Mesenchymal stem cell (in vitro differentiated cells and primary cell): ENCODE measurements around the gene CBL.

Source experiments
- DNase-seq: peaks from one replicate; pipeline ENCODE4 v3.0.0-alpha.2; 2013
- H2AFZ ChIP-seq: one replicate; pipeline ENCODE4 v1.6.1; 2013; ENCODE audit warnings: low read depth, mild to moderate bottlenecking, control low read depth, inconsistent platforms, low read length, moderate library complexity
- H2AK5ac ChIP-seq: 2 replicates; pipeline ENCODE4 v1.6.1; 2013; ENCODE audit warnings: low read length, moderate library complexity, mild to moderate bottlenecking, inconsistent platforms; ENCODE audit not compliant: severe bottlenecking
- H2BK120ac ChIP-seq: one replicate; pipeline ENCODE4 v1.6.1; 2013; ENCODE audit warnings: low read depth, mild to moderate bottlenecking, inconsistent platforms, low read length, moderate library complexity
- H2BK12ac ChIP-seq, 2 experiments: one replicate each; pipeline ENCODE4 v1.6.1; 2013; ENCODE audit warnings: inconsistent platforms in 2 of 2, low read length in 2 of 2, mild to moderate bottlenecking in 2 of 2, moderate library complexity in 2 of 2, control low read depth in 1 of 2
- H2BK15ac ChIP-seq: one replicate; pipeline ENCODE4 v1.6.1; 2013; ENCODE audit warnings: mild to moderate bottlenecking, low read depth, inconsistent platforms; ENCODE audit not compliant: poor library complexity, severe bottlenecking
- H2BK5ac ChIP-seq: 2 replicates; pipeline ENCODE4 v1.6.1; 2013; ENCODE audit warnings: low read depth, mild to moderate bottlenecking, low read length, control low read depth, inconsistent platforms; ENCODE audit not compliant: poor library complexity, severe bottlenecking
- H3K14ac ChIP-seq, 2 experiments: one replicate each; pipeline ENCODE4 v1.6.1; 2013; ENCODE audit warnings: inconsistent platforms in 2 of 2, low read length in 2 of 2, control low read depth in 1 of 2, mild to moderate bottlenecking in 1 of 2, moderate library complexity in 1 of 2
- H3K18ac ChIP-seq, 2 experiments: one replicate each; pipeline ENCODE4 v1.6.1; 2013; ENCODE audit warnings: inconsistent platforms in 2 of 2, low read length in 2 of 2, control low read depth in 1 of 2, low read depth in 1 of 2, mild to moderate bottlenecking in 1 of 2
- H3K23ac ChIP-seq, 2 experiments: one replicate each; pipeline ENCODE4 v1.6.1; 2013; ENCODE audit warnings: inconsistent platforms in 2 of 2, low read length in 2 of 2, mild to moderate bottlenecking in 2 of 2, moderate library complexity in 2 of 2, control low read depth in 1 of 2
- H3K27ac ChIP-seq: 2 replicates; pipeline ENCODE4 v1.5.1; 2013; ENCODE audit warnings: mild to moderate bottlenecking, moderate library complexity, low read length, control low read depth, inconsistent platforms; ENCODE audit not compliant: poor library complexity, severe bottlenecking
- H3K27me3 ChIP-seq, 2 experiments: 2 replicates each; pipeline versions ENCODE4 v1.6.1 to v1.7.0; 2013; ENCODE audit warnings: low read length in 2 of 2, mild to moderate bottlenecking in 2 of 2, moderate library complexity in 2 of 2, control low read depth in 1 of 2, inconsistent platforms in 1 of 2; ENCODE audit not compliant: control insufficient read depth in 1 of 2, insufficient read depth in 1 of 2
- H3K36me3 ChIP-seq, 2 experiments: 2 replicates each; pipeline versions ENCODE4 v1.6.1 to v1.7.0; 2013; ENCODE audit warnings: low read length in 2 of 2, control low read depth in 1 of 2, inconsistent platforms in 1 of 2, low read depth in 1 of 2, mild to moderate bottlenecking in 1 of 2; ENCODE audit not compliant: insufficient read depth in 2 of 2, control insufficient read depth in 1 of 2
- H3K4ac ChIP-seq, 2 experiments: one replicate each; pipeline ENCODE4 v1.6.1; 2013; ENCODE audit warnings: inconsistent platforms in 2 of 2, low read length in 2 of 2, mild to moderate bottlenecking in 2 of 2, moderate library complexity in 2 of 2, control low read depth in 1 of 2, low read depth in 1 of 2
- H3K4me1 ChIP-seq: 2 replicates; pipeline ENCODE4 v1.6.1; 2013; ENCODE audit warnings: low read depth, low read length, control low read depth; ENCODE audit not compliant: control insufficient read depth, insufficient read depth
- H3K4me2 ChIP-seq: 2 replicates; pipeline ENCODE4 v1.6.1; 2013; ENCODE audit warnings: low read length, mild to moderate bottlenecking, inconsistent platforms; ENCODE audit not compliant: poor library complexity, severe bottlenecking
- H3K4me3 ChIP-seq, 2 experiments: 2 replicates each; pipeline versions ENCODE4 v1.5.1 to v1.7.0; 2013; ENCODE audit warnings: low read length in 2 of 2, mild to moderate bottlenecking in 2 of 2, control low read depth in 1 of 2, low read depth in 1 of 2; ENCODE audit not compliant: insufficient read depth in 1 of 2
- H3K79me1 ChIP-seq: replicated peaks from 2 replicates; pipeline ENCODE4 v1.6.1; 2013; ENCODE audit warnings: mild to moderate bottlenecking, control low read depth, low read length, inconsistent platforms; ENCODE audit not compliant: poor library complexity, severe bottlenecking
- H3K9ac ChIP-seq: 2 replicates; pipeline ENCODE4 v1.7.0; 2013; ENCODE audit warnings: mild to moderate bottlenecking, low read length, moderate library complexity
- H3K9me3 ChIP-seq: 2 replicates; pipeline ENCODE4 v1.7.0; 2013; ENCODE audit warnings: mild to moderate bottlenecking, low read length; ENCODE audit not compliant: control insufficient read depth
- H4K8ac ChIP-seq: one replicate; pipeline ENCODE4 v1.6.1; 2013; ENCODE audit warnings: inconsistent platforms, mild to moderate bottlenecking, low read length, moderate library complexity
- H4K91ac ChIP-seq: one replicate; pipeline ENCODE4 v1.6.1; 2013; ENCODE audit warnings: mild to moderate bottlenecking, low read length, inconsistent platforms
- WGBS: methylation state at CpG from one replicate; pipeline ENCODE4 v1.1.7; 2013; ENCODE audit warnings: mixed read lengths; 5-methylcytosine and 5-hydroxymethylcytosine counted together

CBL gene

GRCh38 chr11:119344291-119345010 is 138.3 kb downstream of the CBL start:
- no peaks in the 10 kb centered on the region for H3K9me3 ChIP-seq
- WGBS: 88% methylated on average over 14 of the region's 14 CpGs
- H4K91ac ChIP-seq: peak overlapping the region; percentile 13
- no peak overlapping the region for H3K23ac ChIP-seq
- H3K27me3 ChIP-seq: peaks cover 18 to 78% of the 10 kb centered on the region in 2 experiments
- H3K27ac ChIP-seq: no peak overlapping the region
- no peak overlapping the region for H2AFZ ChIP-seq
- no peak overlapping the region for H2BK120ac ChIP-seq
- no peak overlapping the region for H3K4ac ChIP-seq
- H3K9ac ChIP-seq: no peak overlapping the region
- no peaks in the 10 kb centered on the region for H3K36me3 ChIP-seq
- no peak for DNase-seq
- H3K4me1 ChIP-seq: peaks cover 13% of the 10 kb centered on the region
- H3K79me1 ChIP-seq: no peaks in the 10 kb centered on the region
- no peak overlapping the region for H2AK5ac ChIP-seq
- peak overlapping the region in 1 of 2 experiments; percentile 29 for H3K4me3 ChIP-seq
- H3K14ac ChIP-seq: no peak overlapping the region
- H2BK12ac ChIP-seq: no peak overlapping the region
- H3K18ac ChIP-seq: no peak overlapping the region
- no peak overlapping the region for H2BK15ac ChIP-seq
- no peak overlapping the region for H4K8ac ChIP-seq
- H3K4me2 ChIP-seq: no peak overlapping the region
- H2BK5ac ChIP-seq: no peak overlapping the region

DNA sequence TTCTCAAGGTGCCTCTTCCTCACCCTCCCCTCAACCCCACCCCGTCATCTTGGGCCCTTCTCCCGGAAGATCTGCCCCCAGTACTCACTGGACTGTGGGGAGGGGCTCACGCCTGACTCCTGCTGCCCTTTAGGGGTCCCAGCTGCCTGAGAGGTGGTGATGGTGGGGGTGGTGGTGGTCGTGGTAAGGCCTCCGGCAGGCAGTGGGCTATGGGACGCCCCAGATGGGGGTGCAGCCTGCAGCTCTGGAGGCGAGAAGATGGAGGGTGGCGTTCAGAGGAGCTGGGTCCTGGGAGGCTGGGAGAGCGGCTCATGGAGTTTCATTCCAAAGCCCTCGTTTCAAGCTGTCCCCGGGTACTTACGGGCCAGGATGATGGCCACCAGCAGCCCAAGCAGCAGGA is 139.5 kb downstream of the CBL start:
- Histone ChIP-seq H3K27ac (no peak overlapping the region), H3K4me2 (no peak overlapping the region), H3K79me1 (no peaks in the 10 kb centered on the region), H2BK5ac (no peak overlapping the region), H3K4ac (no peak overlapping the region), H4K91ac (no peak overlapping the region), H2BK120ac (no peak overlapping the region), H3K9me3 (no peaks in the 10 kb centered on the region), H3K4me3 (no peak overlapping the region), H3K23ac (no peak overlapping the region), H2BK12ac (no peak overlapping the region), H2AFZ (no peak overlapping the region), H3K27me3 (peaks cover 26 to 82% of the 10 kb centered on the region in 2 experiments), H3K14ac (no peak overlapping the region), H2BK15ac (peak overlapping the region; percentile 48), H3K9ac (no peak overlapping the region), H3K36me3 (no peaks in the 10 kb centered on the region), H2AK5ac (no peak overlapping the region), H4K8ac (no peak overlapping the region), H3K4me1 (peaks cover under 1% of the 10 kb centered on the region), H3K18ac (no peak overlapping the region)
- WGBS: 83% methylated on average over 12 of the region's 12 CpGs
- no peak for DNase-seq

DNA sequence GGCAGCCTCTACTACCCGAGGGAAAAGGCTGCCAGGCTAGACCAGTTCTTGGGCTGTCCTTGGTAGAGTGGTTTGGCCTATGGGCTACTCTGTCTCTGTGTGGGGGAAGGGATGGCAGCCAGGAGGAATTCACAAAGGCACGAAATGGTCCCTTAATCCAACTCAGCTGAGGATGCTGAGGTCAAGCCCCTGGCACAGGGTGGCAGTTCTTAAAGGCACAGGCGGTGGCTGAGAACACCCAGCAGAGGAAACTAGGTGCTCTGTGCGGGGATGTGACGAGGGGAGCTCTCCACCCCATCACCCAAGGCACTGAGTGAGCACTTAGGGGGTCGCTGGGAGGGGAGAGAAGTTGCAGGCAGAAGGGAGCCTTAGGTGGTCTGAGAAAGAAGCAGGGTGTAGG is 140.5 kb downstream of the CBL start, which contains the start of gene MFRP:
MFRP (minus strand) TSS at position 101 of the 400 bp plus-strand sequence. CDS start 192 bp downstream, outside the sequence.
- Histone ChIP-seq H2BK15ac (peak within 1 kb of the TSS; percentile 48), H3K27me3 (peaks cover 29 to 78% of the 10 kb centered on the region in 2 experiments), H3K18ac (no peak within 1 kb of the TSS), H3K36me3 (no peaks in the 10 kb centered on the region), H3K79me1 (no peaks in the 10 kb centered on the region), H3K4me1 (no peaks in the 10 kb centered on the region), H3K4me3 (peak within 1 kb of the TSS in 1 of 2 experiments; percentile 10), H2BK12ac (no peak within 1 kb of the TSS), H2AK5ac (no peak within 1 kb of the TSS), H4K91ac (no peak within 1 kb of the TSS), H3K27ac (no peak within 1 kb of the TSS), H3K23ac (no peak within 1 kb of the TSS), H3K4me2 (no peak within 1 kb of the TSS), H2BK5ac (no peak within 1 kb of the TSS), H4K8ac (no peak within 1 kb of the TSS), H3K14ac (no peak within 1 kb of the TSS), H3K9ac (no peak within 1 kb of the TSS), H2AFZ (no peak within 1 kb of the TSS), H2BK120ac (no peak within 1 kb of the TSS), H3K4ac (no peak within 1 kb of the TSS), H3K9me3 (no peaks in the 10 kb centered on the region)
- no peak for DNase-seq
- WGBS: 36% methylated on average over 6 of the region's 6 CpGs

GRCh38 chr11:119347242-119347641 is 141.1 kb downstream of the CBL start:
- Histone ChIP-seq H2BK12ac (no peak overlapping the region), H3K18ac (no peak overlapping the region), H3K4me3 (peak overlapping the region in 1 of 2 experiments; percentile 10), H3K23ac (no peak overlapping the region), H3K79me1 (no peaks in the 10 kb centered on the region), H3K4me1 (no peaks in the 10 kb centered on the region), H3K27me3 (peaks cover 34 to 77% of the 10 kb centered on the region in 2 experiments), H4K8ac (no peak overlapping the region), H2BK5ac (no peak overlapping the region), H2AFZ (no peak overlapping the region), H3K14ac (no peak overlapping the region), H2BK15ac (no peak overlapping the region), H3K9ac (no peak overlapping the region), H3K36me3 (no peaks in the 10 kb centered on the region), H3K4ac (no peak overlapping the region), H3K4me2 (no peak overlapping the region), H3K27ac (no peak overlapping the region), H4K91ac (no peak overlapping the region), H3K9me3 (no peaks in the 10 kb centered on the region), H2AK5ac (no peak overlapping the region), H2BK120ac (no peak overlapping the region)
- no peak for DNase-seq
- WGBS: 90% methylated on average over 2 of the region's 2 CpGs
